Measurements from ENCODE around the gene STAT1. TPM values are rescaled to one million over a fixed set of nuclear protein-coding genes. Genes with fewer than 3 reads are reported as not detected.

STAT1 gene
- total RNA-seq, 1 experiment from 2014 or later: 73.4 TPM

GRCh38 chr2:191012845-191013681 is 908 bp downstream of the STAT1 start:
- H3K36me3 ChIP-seq (ENCODE audit: control insufficient read depth, insufficient read depth, low read length): peaks cover 26% of the 10 kb centered on the region
- BruUV-seq (replicated peaks): no TSS peak
- H3K27me3 ChIP-seq (ENCODE audit: control insufficient read depth, insufficient read depth, low read length): no peaks in the 10 kb centered on the region
- ChIA-PET POLR2A (no interaction called here), CTCF (no interaction called here)
- intact Hi-C loops (cut with micrococcal nuclease; ENCODE audit: unreplicated experiment) (no loop called here), in situ Hi-C loops (cut with HindIII; ENCODE audit: low pct_unique_long_range_greater_than_20kb, low sequenced_read_pairs) (no loop called here)
- peak overlapping the region; percentile 94 to 98 for H3K4me3 ChIP-seq (ENCODE audit: low read depth in 2 of 2, low read length in 2 of 2)
- DNase-seq (ENCODE audit: low read depth, low spot score) (no peak), ATAC-seq (no peak)
- TF ChIP-seq REST (IDR thresholded peaks at IDR 0.05; ENCODE audit: insufficient read depth in 1 of 2, low read depth in 2 of 2, low read length in 1 of 2) (peak in 1 of 2 experiments; percentile 33; a peak in 1 of 4 replicates), CTCF (IDR thresholded peaks at IDR 0.05) (no peak)
- peak overlapping the region; percentile 97 for H3K27ac ChIP-seq (ENCODE audit: low read length)
- no peaks in the 10 kb centered on the region for H3K9me3 ChIP-seq (ENCODE audit: control insufficient read depth, insufficient read depth, low read depth, low read length)
- H3K4me1 ChIP-seq (ENCODE audit: control insufficient read depth, insufficient read depth, low read length): peaks cover 12% of the 10 kb centered on the region

GRCh38 chr2:191012346-191012745 is 1.6 kb downstream of the STAT1 start:
- TF ChIP-seq REST (IDR thresholded peaks at IDR 0.05; ENCODE audit: insufficient read depth in 1 of 2, low read depth in 2 of 2, low read length in 1 of 2): no peak
- no peak for TF ChIP-seq SIN3A (IDR thresholded peaks at IDR 0.05; ENCODE audit: borderline replicate concordance, insufficient read depth, low read depth, low read length)
- TF ChIP-seq POLR2AphosphoS5 (IDR thresholded peaks at IDR 0.05; ENCODE audit: low read depth, low read length): no peak
- TF ChIP-seq TCF7L2 (IDR thresholded peaks at IDR 0.05; ENCODE audit: low read depth, low read length): no peak
- CTCF ChIA-PET: no interaction called here
- Histone ChIP-seq H3K9me3 (ENCODE audit: control insufficient read depth, insufficient read depth, low read depth, low read length) (no peaks in the 10 kb centered on the region), H3K4me1 (ENCODE audit: control insufficient read depth, insufficient read depth, low read length) (peaks cover 12% of the 10 kb centered on the region), H3K27ac (ENCODE audit: low read length) (peak overlapping the region; percentile 97; the same call in 1 of the 2 replicates), H3K36me3 (ENCODE audit: control insufficient read depth, insufficient read depth, low read length) (peaks cover 33% of the 10 kb centered on the region), H3K27me3 (ENCODE audit: control insufficient read depth, insufficient read depth, low read length) (no peaks in the 10 kb centered on the region), H3K4me3 (ENCODE audit: low read depth in 2 of 2, low read length in 2 of 2) (peak overlapping the region; percentile 94 to 98)
- in situ Hi-C loops (cut with HindIII; ENCODE audit: low pct_unique_long_range_greater_than_20kb, low sequenced_read_pairs): no loop called here
- POLR2A ChIA-PET: no interaction called here
- ATAC-seq (no peak), DNase-seq (ENCODE audit: low read depth, low spot score) (no peak)
- intact Hi-C loops (cut with micrococcal nuclease; ENCODE audit: unreplicated experiment): no loop called here
- TSS peak; percentile 68 for BruUV-seq (replicated peaks)
